Neuron (in vitro differentiated cells): ENCODE measurements around the gene RAD50.
"Not testable (repeated sequence)": the region's sequence is repeated elsewhere in the genome, so short reads cannot be mapped to it uniquely, and the experiment has no call there.

Experiments
- H2AFZ ChIP-seq: one replicate; pipeline ENCODE4 v1.6.1; 2013; ENCODE audit warnings: low read depth, mild to moderate bottlenecking, inconsistent platforms, low read length, moderate library complexity
- H3K27me3 ChIP-seq: one replicate; pipeline ENCODE4 v1.6.1; 2013; ENCODE audit warnings: low read length; ENCODE audit not compliant: insufficient read depth
- H3K36me3 ChIP-seq: one replicate; pipeline ENCODE4 v1.6.1; 2013; ENCODE audit warnings: low read length; ENCODE audit not compliant: insufficient read depth
- H3K4me1 ChIP-seq: one replicate; pipeline ENCODE4 v1.6.1; 2013; ENCODE audit warnings: low read length; ENCODE audit not compliant: insufficient read depth
- H3K4me3 ChIP-seq: 2 replicates; pipeline ENCODE4 v1.5.1; 2013; ENCODE audit warnings: mild to moderate bottlenecking, low read length, moderate library complexity
- H3K9me3 ChIP-seq: one replicate; pipeline ENCODE4 v1.6.1; 2013; ENCODE audit warnings: low read length

Gene RAD50

GRCh38 chr5:132540149-132540548, 16.6 kb upstream of the RAD50 start:
- H2AFZ ChIP-seq, result no peak overlapping the region
- H3K27me3 ChIP-seq, result peaks cover 3% of the 10 kb centered on the region
- no peaks in the 10 kb centered on the region for H3K36me3 ChIP-seq
- H3K4me3 ChIP-seq, result no peak overlapping the region
- H3K9me3 ChIP-seq, result no peaks in the 10 kb centered on the region
- H3K4me1 ChIP-seq, result no peaks in the 10 kb centered on the region

- Histone ChIP-seq H2AFZ (no peak overlapping the region), H3K9me3 (no peaks in the 10 kb centered on the region), H3K4me1 (no peaks in the 10 kb centered on the region), H3K27me3 (peaks cover 3% of the 10 kb centered on the region), H3K4me3 (no peak overlapping the region), H3K36me3 (no peaks in the 10 kb centered on the region)
Measured at GRCh38 chr5:132540764-132541163, 16.0 kb upstream of the RAD50 start.

DNA sequence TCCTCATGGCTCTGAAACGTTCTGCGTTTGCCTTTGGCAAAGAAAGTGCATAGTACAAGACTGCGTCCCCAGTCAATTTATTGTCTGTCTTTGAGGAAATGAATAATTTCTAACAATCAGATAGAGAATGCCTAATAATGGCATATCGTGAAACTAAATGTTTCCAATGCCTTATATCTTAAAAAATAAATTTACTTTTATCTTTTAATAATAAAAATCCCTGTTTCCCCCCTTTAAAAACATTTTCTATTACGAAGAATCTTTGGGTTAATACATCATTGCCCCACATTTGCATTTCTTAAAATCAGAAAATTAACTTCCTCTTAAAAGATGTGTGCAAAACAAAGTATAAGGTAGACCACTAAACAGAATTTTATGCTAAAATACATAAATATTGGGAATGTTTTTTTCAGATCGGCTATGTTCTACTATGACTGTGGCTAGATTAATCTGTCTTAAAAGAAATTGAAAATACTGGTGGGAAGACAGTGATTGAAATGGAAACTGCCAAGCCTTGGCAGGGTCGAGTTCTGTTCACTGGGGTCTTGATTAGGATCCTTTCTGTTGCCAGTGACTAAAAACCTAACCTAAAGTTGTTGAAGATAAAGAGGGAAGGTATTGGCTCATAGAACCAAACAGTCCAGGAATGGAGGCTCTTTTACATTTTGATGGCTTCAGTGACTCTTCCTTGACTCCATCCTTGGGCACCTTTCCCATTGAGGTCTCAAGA, 13.1 kb upstream of the RAD50 start, which contains the start of gene IL5:
TSS of gene IL5 (minus strand) at position 51 of the 730 bp plus-strand sequence. CDS start at position 7, 44 bp downstream.
- H2AFZ ChIP-seq, result no peak within 1 kb of the TSS
- no peaks in the 10 kb centered on the region for H3K9me3 ChIP-seq
- H3K36me3 ChIP-seq, result no peaks in the 10 kb centered on the region
- no peak within 1 kb of the TSS for H3K4me3 ChIP-seq
- peaks cover 3% of the 10 kb centered on the region for H3K27me3 ChIP-seq
- no peaks in the 10 kb centered on the region for H3K4me1 ChIP-seq

- H3K4me3 ChIP-seq, result no peak overlapping the region
Measured at GRCh38 chr5:132546108-132546507, 10.7 kb upstream of the RAD50 start.

GRCh38 chr5:132547269-132547668, 9.5 kb upstream of the RAD50 start:
- no peaks in the 10 kb centered on the region for H3K36me3 ChIP-seq
- H3K27me3 ChIP-seq, result no peaks in the 10 kb centered on the region
- no peak overlapping the region for H2AFZ ChIP-seq
- H3K4me3 ChIP-seq, result no peak overlapping the region
- H3K9me3 ChIP-seq, result no peaks in the 10 kb centered on the region
- no peaks in the 10 kb centered on the region for H3K4me1 ChIP-seq

More at GRCh38 chr5:132546108-132546507, 10.7 kb upstream of the RAD50 start:
- H3K9me3 ChIP-seq, result no peaks in the 10 kb centered on the region
- H3K27me3 ChIP-seq, result peaks cover 1% of the 10 kb centered on the region
- no peaks in the 10 kb centered on the region for H3K4me1 ChIP-seq
- H2AFZ ChIP-seq, result no peak overlapping the region
- no peaks in the 10 kb centered on the region for H3K36me3 ChIP-seq

- not testable (repeated sequence) for H3K27me3 ChIP-seq, H3K4me3 ChIP-seq, H3K4me1 ChIP-seq, H3K36me3 ChIP-seq, H3K9me3 ChIP-seq, H2AFZ ChIP-seq
Measured at GRCh38 chr5:132548834-132549233, 7.9 kb upstream of the RAD50 start.

- Histone ChIP-seq H3K4me3 (no peak overlapping the region), H3K9me3 (no peaks in the 10 kb centered on the region), H3K36me3 (no peaks in the 10 kb centered on the region), H2AFZ (no peak overlapping the region), H3K27me3 (no peaks in the 10 kb centered on the region), H3K4me1 (no peaks in the 10 kb centered on the region)
Measured at GRCh38 chr5:132549576-132549975, 7.2 kb upstream of the RAD50 start.

- peaks cover 3% of the 10 kb centered on the region for H3K4me1 ChIP-seq
- peak overlapping the region; percentile 58 for H3K4me3 ChIP-seq
- H3K27me3 ChIP-seq, result no peaks in the 10 kb centered on the region
- H3K36me3 ChIP-seq, result no peaks in the 10 kb centered on the region
- peak overlapping the region; percentile 71 for H2AFZ ChIP-seq
- no peaks in the 10 kb centered on the region for H3K9me3 ChIP-seq
Measured at GRCh38 chr5:132556153-132556762, 519 bp upstream of the RAD50 start.

- Histone ChIP-seq H2AFZ (peak overlapping the region; percentile 71), H3K4me3 (peak overlapping the region; percentile 58), H3K4me1 (peaks cover 3% of the 10 kb centered on the region), H3K9me3 (no peaks in the 10 kb centered on the region), H3K36me3 (no peaks in the 10 kb centered on the region), H3K27me3 (no peaks in the 10 kb centered on the region)
Measured at GRCh38 chr5:132557478-132558172, 848 bp downstream of the RAD50 start.

DNA sequence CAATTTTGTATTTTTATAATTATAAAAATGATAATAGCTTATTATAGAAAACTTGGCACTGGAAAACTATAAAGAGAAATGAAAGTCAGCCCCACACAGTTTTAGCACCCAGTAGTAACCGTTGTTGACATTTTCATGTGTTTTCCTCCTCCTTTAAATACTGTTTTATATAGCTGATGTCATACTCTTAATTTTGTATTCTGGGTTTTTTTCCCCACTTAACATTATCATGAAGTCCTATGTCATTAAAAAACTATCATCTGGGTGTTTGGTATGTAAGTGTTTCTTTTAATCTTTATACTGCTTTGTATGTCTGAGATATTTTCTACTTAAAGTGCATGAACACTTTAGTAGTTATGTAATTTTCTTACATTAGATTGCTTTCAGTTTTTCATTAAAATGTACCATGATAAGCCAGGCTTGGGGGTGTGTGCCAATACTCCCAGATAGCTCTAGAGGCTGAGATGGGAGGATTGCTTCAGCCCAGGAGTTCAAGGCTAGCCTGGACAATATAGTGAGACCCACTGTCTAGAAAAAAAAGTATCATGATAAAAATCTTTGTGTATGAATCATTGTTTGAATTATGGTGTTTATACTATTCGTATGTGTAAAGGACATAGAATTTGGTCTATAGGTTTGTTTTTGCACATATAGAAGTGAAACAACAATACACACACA, 2.7 kb downstream of the RAD50 start:
- Histone ChIP-seq H3K9me3 (peaks cover under 1% of the 10 kb centered on the region), H2AFZ (no peak overlapping the region), H3K27me3 (no peaks in the 10 kb centered on the region), H3K4me1 (peaks cover 3% of the 10 kb centered on the region), H3K4me3 (no peak overlapping the region), H3K36me3 (no peaks in the 10 kb centered on the region)

- no peak overlapping the region for H3K4me3 ChIP-seq
- no peaks in the 10 kb centered on the region for H3K27me3 ChIP-seq
- peaks cover 3% of the 10 kb centered on the region for H3K4me1 ChIP-seq
- H2AFZ ChIP-seq, result no peak overlapping the region
- peaks cover 5% of the 10 kb centered on the region for H3K9me3 ChIP-seq
- H3K36me3 ChIP-seq, result no peaks in the 10 kb centered on the region
Measured at GRCh38 chr5:132561601-132562000, 4.8 kb downstream of the RAD50 start.

DNA sequence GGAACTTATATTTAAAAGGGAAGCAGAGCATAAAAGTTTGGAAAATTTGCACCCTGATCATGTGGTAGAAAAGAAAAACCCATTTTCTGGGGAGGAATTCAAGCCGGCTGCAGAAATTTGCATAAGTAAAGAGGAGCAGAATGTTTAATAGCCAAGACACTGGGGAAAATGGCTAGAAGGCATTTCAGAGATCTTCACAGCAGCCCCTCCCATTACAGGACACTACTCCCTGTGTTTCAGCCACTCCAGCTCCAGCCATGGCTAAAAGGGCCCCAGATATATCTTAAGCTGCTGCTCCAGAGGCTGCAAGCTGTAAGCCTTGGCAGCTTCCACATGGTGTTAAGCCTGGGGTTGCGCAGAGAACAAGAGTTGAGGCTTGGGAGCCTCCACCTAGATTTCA, 7.8 kb downstream of the RAD50 start:
- not testable (repeated sequence) for H2AFZ ChIP-seq, H3K36me3 ChIP-seq, H3K4me1 ChIP-seq, H3K27me3 ChIP-seq, H3K4me3 ChIP-seq, H3K9me3 ChIP-seq

- H2AFZ ChIP-seq, result no peak overlapping the region
- H3K4me3 ChIP-seq, result no peak overlapping the region
- no peaks in the 10 kb centered on the region for H3K36me3 ChIP-seq
- H3K4me1 ChIP-seq, result no peaks in the 10 kb centered on the region
- no peaks in the 10 kb centered on the region for H3K27me3 ChIP-seq
- H3K9me3 ChIP-seq, result peaks cover 5% of the 10 kb centered on the region
Measured at GRCh38 chr5:132566657-132567056, 9.9 kb downstream of the RAD50 start.
